Mucosa of descending colon (tissue), 3 donors: ENCODE measurements around the gene PTPRN2. TPM values are rescaled to one million over a fixed set of nuclear protein-coding genes. Genes with fewer than 3 reads are reported as not detected.

Experiments
- ATAC-seq: fragments of 200-7000 bp; cut with Tn5 transposase; one replicate; pipeline ENCODE4 v1.9.1; 2020; ENCODE audit warnings: mild to moderate bottlenecking, moderate library complexity
- DNase-seq, 3 donors: peaks; one replicate each; pipeline ENCODE4 v3.0.0-alpha.2; 2020
- H3K36me3 ChIP-seq: fragments of 200-600 bp; one replicate; pipeline ENCODE4 v1.8.0; 2021; ENCODE audit warnings: low read depth, mild to moderate bottlenecking
- H3K4me1 ChIP-seq: fragments of 200-600 bp; one replicate; pipeline ENCODE4 v1.8.0; 2021; ENCODE audit warnings: low read depth, mild to moderate bottlenecking
- H3K4me3 ChIP-seq: fragments of 200-600 bp; one replicate; pipeline ENCODE4 v1.8.0; 2021; ENCODE audit warnings: mild to moderate bottlenecking
- H3K9me3 ChIP-seq: fragments of 200-600 bp; one replicate; pipeline ENCODE4 v1.8.0; 2021; ENCODE audit warnings: mild to moderate bottlenecking
- CTCF ChIP-seq: fragments of 200-600 bp; IDR thresholded peaks from one replicate; pipeline ENCODE4 v1.8.0; 2022; ENCODE audit warnings: antibody characterized with exemption, mild to moderate bottlenecking
- intact Hi-C, 2 donors: fragments of 100-400 bp; cut with DNase I in 1 of 2; cut with micrococcal nuclease in 1 of 2; formaldehyde crosslinking; loops; one replicate each; pipeline versions ENCODE4 v1.11.0 to v1.11.1; 2022; cut with DNase I, micrococcal nuclease
- total RNA-seq, 3 donors: library from RNA; stranded (reverse); fragmentation: NEBNext Ultra II Directional in 2 of 3; extraction: Animal tissue kit (Norgen Biotek cat#: 25700) in 2 of 3; gene quantifications; one replicate each; pipeline versions ENCODE4 v1.2.1 to v1.2.4, GENCODE V29; 2021 to 2023
- donor health status: DM: no; HTN: no; CAD: no; lungs with moderate emphysema.
- donor health status: DM: no; HTN: no; CAD: no.
- donor health status: DM: no; HTN: yes; CAD: no.

PTPRN2 gene
- total RNA-seq, 3 donors from 2014 or later = 12.5 to 28.0 (median 26.2) TPM

GRCh38 chr7:158239290-158239981, 348.2 kb downstream of the PTPRN2 start:
- Histone ChIP-seq H3K9me3 (no peaks in the 10 kb centered on the region), H3K4me1 (no peaks in the 10 kb centered on the region), H3K4me3 (no peak overlapping the region), H3K36me3 (no peaks in the 10 kb centered on the region)
- intact Hi-C loops = no loop called here
- DNase-seq (peak in 2 of 3 donors; percentile 51 to 92), ATAC-seq (peak; percentile 94)
- TF ChIP-seq CTCF = no peak

GRCh38 chr7:158238616-158239289, 348.9 kb downstream of the PTPRN2 start:
- no peak for DNase-seq
- no peak for TF ChIP-seq CTCF
- intact Hi-C loops = no loop called here
- H3K4me1 ChIP-seq = no peaks in the 10 kb centered on the region
- ATAC-seq = no peak
- H3K4me3 ChIP-seq = no peak overlapping the region
- no peaks in the 10 kb centered on the region for H3K9me3 ChIP-seq
- no peaks in the 10 kb centered on the region for H3K36me3 ChIP-seq

- Histone ChIP-seq H3K9me3 (no peaks in the 10 kb centered on the region), H3K36me3 (no peaks in the 10 kb centered on the region), H3K4me3 (no peak overlapping the region), H3K4me1 (no peaks in the 10 kb centered on the region)
- intact Hi-C loops = no loop called here
- ATAC-seq = no peak
- TF ChIP-seq CTCF = no peak
- no peak for DNase-seq
Observed at GRCh38 chr7:158237672-158238335, 349.8 kb downstream of the PTPRN2 start.

- Histone ChIP-seq H3K4me1 (no peaks in the 10 kb centered on the region), H3K4me3 (no peak overlapping the region), H3K9me3 (no peaks in the 10 kb centered on the region), H3K36me3 (no peaks in the 10 kb centered on the region)
- intact Hi-C loops = no loop called here
- TF ChIP-seq CTCF = no peak
- no peak for ATAC-seq
- DNase-seq = no peak
Observed at GRCh38 chr7:158236400-158236799, 351.2 kb downstream of the PTPRN2 start.

GRCh38 chr7:158235862-158236261, 351.8 kb downstream of the PTPRN2 start:
- ATAC-seq (no peak), DNase-seq (no peak)
- no peak for TF ChIP-seq CTCF
- intact Hi-C loops = no loop called here
- Histone ChIP-seq H3K36me3 (no peaks in the 10 kb centered on the region), H3K4me1 (no peaks in the 10 kb centered on the region), H3K9me3 (no peaks in the 10 kb centered on the region), H3K4me3 (no peak overlapping the region)
